HG03159 (cell line): ENCODE measurements around the gene SYT1.

Experiments used
- ATAC-seq: cut with Tn5 transposase; IDR thresholded peaks from one replicate; pipeline ENCODE4 v1.9.1; 2021; ENCODE audit warnings: mild to moderate bottlenecking, moderate library complexity; ENCODE audit not compliant: unreplicated experiment

Gene SYT1

GRCh38 chr12:79487386-79488110 is 623.0 kb downstream of the SYT1 start:
- ATAC-seq = no peak
